Upper lobe of right lung (tissue), 1 donor: ENCODE data around the gene CXXC5. TPM values are rescaled to one million over a fixed set of nuclear protein-coding genes. Genes with fewer than 3 reads are reported as not detected.

Source experiments
- ATAC-seq: fragments of 200-7000 bp; cut with Tn5 transposase; one replicate; pipeline ENCODE4 v1.9.1; 2020; ENCODE audit warnings: mild to moderate bottlenecking, moderate library complexity
- DNase-seq: peaks from one replicate; pipeline ENCODE4 v3.0.0-alpha.2; 2020
- H3K27ac ChIP-seq: fragments of 200-600 bp; one replicate; pipeline ENCODE4 v1.8.0; 2022
- H3K27me3 ChIP-seq: fragments of 200-600 bp; one replicate; pipeline ENCODE4 v1.8.0; 2022; ENCODE audit warnings: mild to moderate bottlenecking
- H3K36me3 ChIP-seq: fragments of 200-600 bp; one replicate; pipeline ENCODE4 v1.8.0; 2022
- H3K4me1 ChIP-seq: fragments of 200-600 bp; one replicate; pipeline ENCODE4 v1.8.0; 2022
- H3K4me3 ChIP-seq: fragments of 200-600 bp; one replicate; pipeline ENCODE4 v1.8.0; 2022; ENCODE audit warnings: mild to moderate bottlenecking
- H3K9me3 ChIP-seq: fragments of 200-600 bp; one replicate; pipeline ENCODE4 v1.8.0; 2022
- intact Hi-C: fragments of 100-400 bp; cut with DNase I; formaldehyde crosslinking; loops from one replicate; pipeline ENCODE4 v1.11.0; 2022
- total RNA-seq: library from RNA; stranded (reverse); fragmentation: NEBNext Ultra II Directional; extraction: Animal tissue kit (Norgen Biotek cat#: 25700); gene quantifications from one replicate; pipeline ENCODE4 v1.2.1, GENCODE V29; 2021
- TF ChIP-seq, protein P1 (sequence below): fragments of 200-600 bp; IDR thresholded peaks from one replicate; pipeline ENCODE4 v1.8.0; 2022; ENCODE audit warnings: antibody characterized with exemption
- donor health status: DM: no; HTN: yes; CAD: no; lungs with severe emphysema.

CXXC5 gene
- total RNA-seq, 1 donor from 2014 or later: 30.6 TPM

DNA sequence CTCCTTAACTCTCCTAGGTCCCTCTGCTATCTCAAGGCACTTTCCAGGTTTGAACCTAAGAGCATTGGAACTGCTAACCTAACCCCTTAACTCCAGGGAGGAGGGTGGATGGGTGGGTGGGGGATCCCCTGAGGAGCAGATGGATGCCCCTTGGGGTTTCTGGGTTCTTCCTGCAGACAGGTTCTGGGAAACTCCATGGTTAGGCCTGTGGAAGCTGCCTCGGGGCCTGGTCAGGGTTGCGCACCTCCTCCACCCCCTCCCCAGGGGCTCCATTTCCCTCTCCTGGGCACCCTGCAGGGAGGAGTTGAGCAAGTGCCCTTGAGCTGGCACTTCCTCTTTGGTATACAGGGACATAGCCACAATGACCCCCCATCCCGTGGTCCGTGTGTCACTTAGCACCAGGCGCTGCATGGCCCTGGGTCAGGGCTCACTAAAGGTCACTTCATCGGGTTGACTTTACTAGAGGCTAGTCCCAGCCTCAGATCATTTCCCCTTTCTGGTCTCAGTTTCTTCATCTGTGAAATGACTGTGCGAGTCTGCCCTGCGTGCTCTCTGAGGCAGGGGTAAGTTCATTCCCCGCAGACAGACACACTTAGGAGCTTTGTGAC, 16.0 kb downstream of the CXXC5 start:
- Histone ChIP-seq H3K4me1 (peaks cover 75% of the 10 kb centered on the region), H3K27ac (peak overlapping the region; percentile 42), H3K4me3 (no peak overlapping the region), H3K36me3 (no peaks in the 10 kb centered on the region), H3K9me3 (no peaks in the 10 kb centered on the region), H3K27me3 (no peaks in the 10 kb centered on the region)
- intact Hi-C loops: no loop called here
- DNase-seq: peak; percentile 89
- peak; percentile 70 for ATAC-seq
- TF ChIP-seq, protein P1, sequence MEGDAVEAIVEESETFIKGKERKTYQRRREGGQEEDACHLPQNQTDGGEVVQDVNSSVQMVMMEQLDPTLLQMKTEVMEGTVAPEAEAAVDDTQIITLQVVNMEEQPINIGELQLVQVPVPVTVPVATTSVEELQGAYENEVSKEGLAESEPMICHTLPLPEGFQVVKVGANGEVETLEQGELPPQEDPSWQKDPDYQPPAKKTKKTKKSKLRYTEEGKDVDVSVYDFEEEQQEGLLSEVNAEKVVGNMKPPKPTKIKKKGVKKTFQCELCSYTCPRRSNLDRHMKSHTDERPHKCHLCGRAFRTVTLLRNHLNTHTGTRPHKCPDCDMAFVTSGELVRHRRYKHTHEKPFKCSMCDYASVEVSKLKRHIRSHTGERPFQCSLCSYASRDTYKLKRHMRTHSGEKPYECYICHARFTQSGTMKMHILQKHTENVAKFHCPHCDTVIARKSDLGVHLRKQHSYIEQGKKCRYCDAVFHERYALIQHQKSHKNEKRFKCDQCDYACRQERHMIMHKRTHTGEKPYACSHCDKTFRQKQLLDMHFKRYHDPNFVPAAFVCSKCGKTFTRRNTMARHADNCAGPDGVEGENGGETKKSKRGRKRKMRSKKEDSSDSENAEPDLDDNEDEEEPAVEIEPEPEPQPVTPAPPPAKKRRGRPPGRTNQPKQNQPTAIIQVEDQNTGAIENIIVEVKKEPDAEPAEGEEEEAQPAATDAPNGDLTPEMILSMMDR: no peak

DNA sequence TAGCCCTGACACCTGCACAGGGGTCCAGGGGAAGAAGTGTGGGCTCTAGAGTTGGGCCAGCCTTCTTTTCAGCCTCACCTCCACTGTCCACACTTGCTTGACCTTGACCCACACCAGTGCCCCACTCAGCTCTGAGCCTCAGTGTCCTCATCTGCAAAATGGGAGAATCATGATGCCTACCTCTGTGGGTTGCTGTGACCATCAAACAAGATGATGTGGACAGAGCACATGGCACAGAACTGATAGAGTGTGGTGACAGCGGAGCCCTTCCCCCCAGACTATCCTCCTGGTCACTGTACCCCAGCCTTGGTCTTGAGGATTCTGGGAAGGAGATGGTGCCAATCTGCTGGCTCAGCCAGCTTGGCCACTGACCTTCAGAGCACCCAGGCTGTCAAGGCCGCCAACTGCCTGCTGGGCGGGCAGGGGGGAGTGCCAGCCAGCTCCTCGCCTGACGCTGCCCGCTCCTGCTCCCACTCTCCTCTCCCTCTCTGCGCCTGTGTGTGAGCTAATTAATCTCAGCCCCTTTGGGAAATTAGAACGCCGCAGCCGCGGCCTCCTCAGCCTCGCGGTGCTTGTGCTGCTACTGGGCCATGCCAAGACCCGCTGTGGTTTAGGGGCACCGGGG, 16.7 kb downstream of the CXXC5 start:
- Histone ChIP-seq H3K9me3 (no peaks in the 10 kb centered on the region), H3K4me1 (peaks cover 75% of the 10 kb centered on the region), H3K27ac (peak overlapping the region; percentile 42), H3K36me3 (no peaks in the 10 kb centered on the region), H3K4me3 (no peak overlapping the region), H3K27me3 (no peaks in the 10 kb centered on the region)
- ATAC-seq (no peak), DNase-seq (peak; percentile 62)
- TF ChIP-seq, protein P1: no peak
- intact Hi-C loops: no loop called here

DNA sequence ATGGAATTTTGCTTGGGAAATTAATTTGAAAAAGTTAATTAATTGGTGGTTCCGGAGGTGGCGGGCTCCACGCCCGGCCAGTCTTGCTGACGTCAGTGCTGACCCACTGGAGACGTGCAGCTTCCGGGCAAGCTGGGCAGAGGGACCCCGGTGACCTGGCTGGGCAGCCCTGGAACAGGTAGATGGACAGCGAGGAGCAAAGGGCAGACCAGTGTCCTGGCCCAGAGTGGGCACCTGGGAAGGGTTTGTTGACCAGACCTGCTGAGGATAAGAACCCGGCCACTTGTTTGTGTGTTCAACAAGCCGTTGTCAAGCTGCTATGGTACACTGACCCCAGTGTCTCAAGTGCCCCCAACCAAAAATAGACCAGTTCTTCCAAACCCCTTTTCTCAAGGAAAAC, 17.5 kb downstream of the CXXC5 start:
- Histone ChIP-seq H3K4me3 (no peak overlapping the region), H3K27me3 (no peaks in the 10 kb centered on the region), H3K4me1 (peaks cover 75% of the 10 kb centered on the region), H3K9me3 (no peaks in the 10 kb centered on the region), H3K36me3 (no peaks in the 10 kb centered on the region), H3K27ac (no peak overlapping the region)
- DNase-seq: peak; percentile 63
- ATAC-seq: no peak
- intact Hi-C loops: loop anchor here (2.0 kb wide), 1 partner anchor 33 kb away; no protein-coding TSS in a partner anchor
- TF ChIP-seq, protein P1: no peak

DNA sequence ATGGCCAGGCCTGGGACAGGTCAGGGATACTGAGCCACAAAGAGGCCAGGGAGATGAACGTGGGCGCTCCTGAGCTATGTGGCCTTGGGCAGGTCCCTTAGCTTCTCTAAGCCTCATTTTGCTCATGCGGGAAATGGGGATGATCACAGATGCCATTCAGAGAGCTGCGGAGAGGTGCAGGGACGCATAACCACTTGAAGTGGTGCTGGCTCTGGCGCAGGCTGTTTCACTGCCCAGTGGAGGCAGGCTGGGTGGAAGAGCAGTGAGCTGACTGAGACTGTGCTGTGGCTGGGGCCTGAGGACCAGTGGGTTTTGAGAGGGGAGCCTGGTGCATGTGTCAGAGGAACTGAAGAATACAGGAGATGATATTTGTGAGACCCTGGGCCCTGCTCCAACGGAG, 18.4 kb downstream of the CXXC5 start:
- H3K27ac ChIP-seq: no peak overlapping the region
- H3K9me3 ChIP-seq: no peaks in the 10 kb centered on the region
- intact Hi-C loops: loop anchor here (2.0 kb wide), 1 partner anchor 34 kb away; no protein-coding TSS in a partner anchor
- ATAC-seq (no peak), DNase-seq (no peak)
- no peaks in the 10 kb centered on the region for H3K36me3 ChIP-seq
- no peaks in the 10 kb centered on the region for H3K27me3 ChIP-seq
- TF ChIP-seq, protein P1: no peak
- peaks cover 75% of the 10 kb centered on the region for H3K4me1 ChIP-seq
- no peak overlapping the region for H3K4me3 ChIP-seq

DNA sequence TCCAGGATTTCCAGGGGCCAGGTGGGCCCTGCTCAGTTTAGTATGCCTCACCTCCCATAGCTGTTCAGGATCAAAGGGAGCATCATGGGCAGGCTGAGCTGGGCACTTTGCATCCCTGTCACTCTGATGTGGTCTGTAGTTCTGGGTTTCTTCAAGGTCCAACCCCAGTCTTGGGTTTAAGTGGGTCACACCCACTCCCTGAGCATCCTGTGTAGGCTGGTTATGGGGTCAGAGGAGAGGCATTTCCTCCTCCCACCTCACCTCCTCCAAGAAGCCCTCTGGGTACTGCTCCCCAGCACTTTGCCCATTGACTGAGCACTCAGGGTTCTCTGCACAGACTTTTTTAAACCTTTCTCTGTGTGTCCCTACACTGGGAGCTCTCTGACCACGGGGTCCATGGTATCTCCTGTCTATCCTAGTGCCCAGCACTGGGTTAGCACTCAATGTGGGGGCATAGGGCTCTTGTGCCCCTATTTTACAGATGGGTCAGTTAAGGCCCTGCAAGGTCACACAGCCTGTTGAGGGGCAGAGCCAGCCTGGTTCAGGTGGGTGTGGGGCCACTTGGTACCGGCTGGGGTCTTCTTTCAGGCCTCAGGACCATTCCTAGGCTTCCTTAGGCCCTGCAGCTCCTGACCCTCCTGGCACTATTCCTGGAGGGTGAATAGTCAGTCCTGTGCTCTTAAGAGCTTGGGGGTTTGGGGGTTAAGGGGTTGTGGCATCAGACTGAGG, 19.0 kb downstream of the CXXC5 start:
- peaks cover 75% of the 10 kb centered on the region for H3K4me1 ChIP-seq
- no peak overlapping the region for H3K4me3 ChIP-seq
- intact Hi-C loops: loop anchor here (2.0 kb wide), 1 partner anchor 34 kb away; no protein-coding TSS in a partner anchor
- no peaks in the 10 kb centered on the region for H3K36me3 ChIP-seq
- TF ChIP-seq, protein P1: no peak
- H3K27me3 ChIP-seq: no peaks in the 10 kb centered on the region
- DNase-seq: no peak
- ATAC-seq: no peak
- peak overlapping the region; percentile 81 for H3K27ac ChIP-seq
- H3K9me3 ChIP-seq: no peaks in the 10 kb centered on the region
